ENCODE data around the gene HOMER1. TPM values are rescaled to one million over a fixed set of nuclear protein-coding genes. Genes with fewer than 3 reads are reported as not detected.

The HOMER1 gene
- total and polyA plus RNA-seq, 8 donors, result 4.2 to 14.0 (median 10.6) TPM

DNA sequence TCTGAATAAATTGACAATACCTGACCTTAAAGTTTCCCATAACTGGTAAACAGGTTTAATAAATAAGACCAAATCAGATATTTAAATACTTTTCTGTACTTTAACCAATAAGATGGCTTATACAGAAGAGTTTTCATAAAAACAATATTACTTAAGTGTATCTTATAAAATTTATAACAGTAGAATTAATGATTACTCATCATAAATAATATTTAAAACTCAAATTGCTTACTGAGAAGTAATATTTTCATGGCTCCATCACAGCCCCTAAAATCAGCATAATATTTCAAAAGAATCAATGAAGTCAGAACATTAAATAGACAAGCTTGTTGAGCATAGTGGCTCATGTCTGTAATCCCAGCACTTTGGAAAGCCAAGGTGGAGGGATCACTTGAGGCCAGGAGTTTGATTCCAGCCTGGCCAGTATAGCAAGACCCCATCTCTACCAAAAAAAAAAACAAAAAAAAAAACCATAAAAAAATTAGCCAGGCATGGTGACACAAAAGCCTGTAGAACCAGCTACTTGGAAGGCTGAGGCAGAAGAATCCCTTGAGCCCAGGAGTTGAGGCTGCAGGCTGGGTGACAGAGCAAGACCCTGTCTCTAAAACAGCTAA lies 23.5 kb downstream of the HOMER1 start:
- Histone ChIP-seq H3K27ac (no peak overlapping the region), H3K36me3 (no peaks in the 10 kb centered on the region), H3K4me3 (no peak overlapping the region), H3K27me3 (no peaks in the 10 kb centered on the region), H3K4me1 (no peaks in the 10 kb centered on the region), H3K9me3 (no peaks in the 10 kb centered on the region)
- intact Hi-C loops (cut with DNase I), result no loop called here
- TF ChIP-seq, protein P1, sequence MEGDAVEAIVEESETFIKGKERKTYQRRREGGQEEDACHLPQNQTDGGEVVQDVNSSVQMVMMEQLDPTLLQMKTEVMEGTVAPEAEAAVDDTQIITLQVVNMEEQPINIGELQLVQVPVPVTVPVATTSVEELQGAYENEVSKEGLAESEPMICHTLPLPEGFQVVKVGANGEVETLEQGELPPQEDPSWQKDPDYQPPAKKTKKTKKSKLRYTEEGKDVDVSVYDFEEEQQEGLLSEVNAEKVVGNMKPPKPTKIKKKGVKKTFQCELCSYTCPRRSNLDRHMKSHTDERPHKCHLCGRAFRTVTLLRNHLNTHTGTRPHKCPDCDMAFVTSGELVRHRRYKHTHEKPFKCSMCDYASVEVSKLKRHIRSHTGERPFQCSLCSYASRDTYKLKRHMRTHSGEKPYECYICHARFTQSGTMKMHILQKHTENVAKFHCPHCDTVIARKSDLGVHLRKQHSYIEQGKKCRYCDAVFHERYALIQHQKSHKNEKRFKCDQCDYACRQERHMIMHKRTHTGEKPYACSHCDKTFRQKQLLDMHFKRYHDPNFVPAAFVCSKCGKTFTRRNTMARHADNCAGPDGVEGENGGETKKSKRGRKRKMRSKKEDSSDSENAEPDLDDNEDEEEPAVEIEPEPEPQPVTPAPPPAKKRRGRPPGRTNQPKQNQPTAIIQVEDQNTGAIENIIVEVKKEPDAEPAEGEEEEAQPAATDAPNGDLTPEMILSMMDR (IDR thresholded peaks at IDR 0.05), result no peak
- no peak for DNase-seq
- ATAC-seq, result no peak

DNA sequence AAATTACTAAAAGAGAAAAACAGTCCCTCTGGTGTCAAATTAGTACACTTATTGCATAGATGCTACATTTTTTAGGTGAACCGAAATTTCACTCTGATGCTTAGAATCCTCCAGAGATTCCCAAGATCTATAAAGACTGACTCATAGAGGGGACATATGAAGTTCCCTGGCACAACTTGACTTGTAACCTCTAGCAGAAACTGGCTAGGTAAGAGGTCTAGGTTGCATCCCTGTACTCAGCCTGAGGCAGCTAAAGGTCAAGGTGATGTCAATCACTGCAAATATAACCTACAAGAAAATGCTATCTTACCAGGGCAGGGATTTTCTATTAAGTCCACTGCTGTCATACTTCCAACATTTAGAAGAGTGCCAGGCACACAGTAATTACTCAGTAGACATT lies 24.2 kb downstream of the HOMER1 start:
- no peaks in the 10 kb centered on the region for H3K4me1 ChIP-seq
- intact Hi-C loops (cut with DNase I), result no loop called here
- H3K27me3 ChIP-seq, result no peaks in the 10 kb centered on the region
- TF ChIP-seq, protein P1 (IDR thresholded peaks at IDR 0.05), result no peak
- H3K9me3 ChIP-seq, result no peaks in the 10 kb centered on the region
- no peak overlapping the region for H3K27ac ChIP-seq
- no peak for DNase-seq
- H3K4me3 ChIP-seq, result no peak overlapping the region
- H3K36me3 ChIP-seq, result no peaks in the 10 kb centered on the region
- no peak for ATAC-seq

DNA sequence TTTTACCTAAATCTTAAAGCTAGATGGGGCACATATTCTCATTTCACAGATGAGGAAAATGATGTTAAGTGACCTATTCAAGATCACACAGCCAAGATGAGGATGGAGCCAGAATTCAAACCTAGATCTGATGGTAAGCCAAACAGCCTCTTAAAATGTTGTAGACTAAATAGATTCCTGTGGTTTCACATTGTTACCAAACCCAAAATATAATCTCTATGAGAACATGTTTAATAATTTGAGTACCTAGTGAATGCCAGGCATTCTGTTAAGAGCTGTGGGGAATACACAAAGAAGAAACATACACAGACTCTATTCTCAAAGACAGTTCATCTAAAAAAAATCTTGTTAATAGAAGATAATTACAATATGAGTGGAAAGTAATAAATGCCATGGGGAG lies 25.2 kb downstream of the HOMER1 start:
- TF ChIP-seq, protein P1 (IDR thresholded peaks at IDR 0.05), result no peak
- Histone ChIP-seq H3K9me3 (no peaks in the 10 kb centered on the region), H3K4me3 (no peak overlapping the region), H3K4me1 (no peaks in the 10 kb centered on the region), H3K27me3 (no peaks in the 10 kb centered on the region), H3K36me3 (no peaks in the 10 kb centered on the region), H3K27ac (no peak overlapping the region)
- ATAC-seq (peak; percentile 35), DNase-seq (no peak)
- intact Hi-C loops (cut with DNase I), result no loop called here

DNA sequence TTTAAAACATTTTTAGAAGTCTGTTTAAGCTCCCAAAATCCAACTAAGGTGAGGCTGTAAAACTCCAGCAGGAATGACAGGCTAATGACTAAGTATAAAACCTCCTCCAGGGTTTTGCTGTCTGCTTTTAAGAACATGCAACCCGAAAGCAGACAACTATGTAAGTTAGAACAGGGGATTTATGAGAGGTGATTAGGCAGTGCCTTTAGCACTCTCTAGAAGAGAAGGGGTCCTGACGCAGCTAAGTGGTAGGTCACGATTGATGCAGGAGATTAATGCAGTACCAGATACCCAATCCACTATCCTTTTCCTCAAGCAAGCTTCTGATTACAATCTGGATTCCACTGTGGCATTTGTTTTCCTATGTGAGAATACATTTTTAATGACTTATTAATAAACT lies 25.9 kb downstream of the HOMER1 start:
- Histone ChIP-seq H3K27ac (no peak overlapping the region), H3K27me3 (no peaks in the 10 kb centered on the region), H3K4me1 (no peaks in the 10 kb centered on the region), H3K36me3 (no peaks in the 10 kb centered on the region), H3K4me3 (no peak overlapping the region), H3K9me3 (no peaks in the 10 kb centered on the region)
- no peak for DNase-seq
- TF ChIP-seq, protein P1 (IDR thresholded peaks at IDR 0.05), result no peak
- intact Hi-C loops (cut with DNase I), result no loop called here
- ATAC-seq, result no peak

- ATAC-seq (no peak), DNase-seq (no peak)
- H3K4me1 ChIP-seq, result no peaks in the 10 kb centered on the region
- no peaks in the 10 kb centered on the region for H3K36me3 ChIP-seq
- no peak overlapping the region for H3K4me3 ChIP-seq
- H3K27ac ChIP-seq, result no peak overlapping the region
- H3K27me3 ChIP-seq, result no peaks in the 10 kb centered on the region
- intact Hi-C loops (cut with DNase I), result no loop called here
- H3K9me3 ChIP-seq, result no peaks in the 10 kb centered on the region
- TF ChIP-seq, protein P1 (IDR thresholded peaks at IDR 0.05), result no peak
These were observed 26.7 kb downstream of the HOMER1 start for GRCh38 chr5:79487251-79487650.
